ENCODE measurements around the gene KAZN.

The KAZN gene

DNA sequence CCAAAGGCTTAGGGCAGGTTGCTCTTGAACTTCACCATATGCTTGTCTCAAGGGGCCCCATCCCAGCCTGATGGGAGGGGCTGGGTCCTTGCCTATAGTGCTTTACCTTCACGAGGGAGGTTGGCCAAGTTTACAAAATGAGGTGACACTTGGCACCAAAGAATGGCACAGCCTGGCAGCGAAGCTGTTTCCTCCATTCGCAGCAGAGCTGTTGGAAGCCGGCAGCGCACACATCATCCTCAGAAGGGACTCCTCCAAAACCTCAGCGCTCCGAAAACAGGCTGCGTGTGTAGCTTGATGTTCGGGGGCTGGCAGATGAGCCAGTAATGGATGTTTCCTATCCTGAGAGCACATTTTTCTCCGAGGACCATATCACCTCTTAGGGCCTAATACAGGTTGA lies 116.8 kb downstream of the KAZN start:
- DNase-seq = no peak
- no peak for ATAC-seq

DNA sequence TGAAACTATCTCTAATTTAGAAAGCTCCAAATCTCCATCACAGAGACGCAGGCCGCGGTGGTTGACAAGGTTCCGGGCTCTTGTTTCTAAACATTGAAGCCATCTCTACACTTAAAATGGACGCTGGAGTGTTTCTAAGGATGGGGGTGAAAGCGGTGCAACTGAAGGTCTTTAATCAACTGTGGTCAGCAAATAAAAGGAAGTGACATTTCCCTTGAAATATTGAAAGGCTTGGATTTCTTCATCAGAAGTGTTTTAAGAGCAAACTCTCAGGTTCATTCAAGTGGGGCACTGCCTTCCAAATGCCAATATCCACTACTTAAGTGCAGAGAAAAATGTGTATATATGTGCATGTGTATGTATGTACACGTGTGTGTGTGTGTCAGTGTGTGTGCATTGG lies 117.3 kb downstream of the KAZN start:
- ATAC-seq (no peak), DNase-seq (no peak)

- no peak for ATAC-seq
- no peak for DNase-seq
These were observed 118.0 kb downstream of the KAZN start for GRCh38 chr1:14716474-14716873.

DNA sequence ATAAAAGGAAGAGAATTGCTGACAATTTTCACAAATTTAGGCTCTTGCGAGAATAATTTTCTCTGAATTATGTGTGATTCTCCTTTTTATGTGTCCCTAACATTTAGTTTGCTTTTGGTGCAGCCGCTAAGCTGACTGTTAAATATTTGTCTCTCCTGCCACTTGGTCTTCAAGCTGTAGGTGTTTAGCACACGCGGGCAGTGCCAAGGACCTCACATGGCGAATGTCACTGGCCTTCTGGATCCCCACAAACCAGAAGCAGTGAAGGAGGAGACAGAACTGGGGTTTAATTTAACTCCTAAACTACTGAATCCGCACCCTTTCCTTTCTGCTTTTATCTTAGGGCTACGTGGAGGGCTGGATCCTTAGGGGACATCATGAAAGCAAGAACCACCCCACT lies 120.0 kb downstream of the KAZN start:
- DNase-seq (no peak), ATAC-seq (no peak)

- DNase-seq = no peak
- no peak for ATAC-seq
These were observed 124.9 kb downstream of the KAZN start for GRCh38 chr1:14723401-14723800.

GRCh38 chr1:14724246-14724645 lies 125.8 kb downstream of the KAZN start:
- DNase-seq (no peak), ATAC-seq (no peak)

DNA sequence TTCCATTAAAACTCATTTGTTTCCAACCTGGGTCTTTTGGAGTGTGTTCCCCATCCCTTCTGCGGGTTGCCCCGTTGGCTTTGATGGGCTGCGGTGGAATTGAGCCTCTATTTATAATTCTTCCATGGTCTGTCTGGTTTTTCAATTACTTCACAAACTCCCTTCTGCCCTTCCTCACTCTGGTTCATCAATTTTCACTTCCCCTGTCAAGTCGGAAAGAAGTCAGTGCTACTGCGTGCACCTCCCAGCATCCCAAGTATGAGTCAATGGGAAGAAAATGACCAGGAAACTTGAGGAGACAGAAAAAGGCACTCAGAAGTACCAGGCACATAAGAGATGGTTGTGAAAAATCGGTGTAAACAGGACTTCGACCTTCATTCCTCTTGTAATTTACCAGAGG lies 126.2 kb downstream of the KAZN start:
- no peak for DNase-seq
- ATAC-seq = no peak

- no peak for ATAC-seq
- no peak for DNase-seq
These were observed 126.8 kb downstream of the KAZN start for GRCh38 chr1:14725238-14725637.

DNA sequence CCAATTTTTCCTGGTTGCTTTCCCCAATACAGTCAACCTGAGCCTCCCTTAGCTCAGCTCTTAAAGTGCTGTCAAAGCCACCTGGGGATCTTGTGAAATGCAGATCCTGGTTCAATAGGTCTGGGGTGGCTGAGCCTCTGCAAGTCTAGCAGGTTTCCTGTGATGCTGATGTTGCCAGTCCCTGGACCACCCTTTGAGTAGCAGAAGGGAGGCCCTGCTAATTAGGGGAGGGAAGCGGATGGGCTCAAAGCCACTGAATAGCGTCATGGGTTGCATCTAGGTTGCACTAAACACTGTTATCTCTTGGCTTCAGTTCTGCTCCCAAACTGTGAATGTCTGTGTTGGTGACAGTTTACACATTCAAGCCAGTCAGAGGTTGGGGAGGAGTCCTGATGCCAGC lies 127.2 kb downstream of the KAZN start:
- no peak for ATAC-seq
- no peak for DNase-seq

DNA sequence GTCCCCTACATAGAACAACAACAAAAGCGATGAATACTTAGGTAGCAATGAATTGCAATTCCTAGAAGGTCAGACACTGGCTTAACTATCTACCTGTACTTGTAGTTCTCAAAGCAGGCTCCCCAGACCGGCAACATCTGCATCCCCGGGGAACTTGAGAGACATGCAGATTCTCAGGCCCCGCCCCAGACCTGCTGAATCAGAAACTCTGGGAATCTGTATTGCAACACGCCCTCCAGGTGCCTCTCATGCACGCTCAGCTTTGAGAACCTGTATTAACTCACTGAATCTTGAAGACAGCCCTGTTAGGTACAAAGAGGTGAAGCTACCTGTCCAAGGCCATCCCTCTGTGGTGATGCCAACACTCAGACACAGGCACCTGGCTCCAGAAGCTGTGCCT lies 128.1 kb downstream of the KAZN start:
- no peak for DNase-seq
- ATAC-seq = no peak

GRCh38 chr1:14728516-14728915 lies 130.0 kb downstream of the KAZN start:
- DNase-seq (no peak), ATAC-seq (no peak)

- ATAC-seq = no peak
- no peak for DNase-seq
These were observed 134.2 kb downstream of the KAZN start for GRCh38 chr1:14732728-14733047.

- ATAC-seq = no peak
- DNase-seq = no peak
These were observed 134.7 kb downstream of the KAZN start for GRCh38 chr1:14733048-14733778.

GRCh38 chr1:14733779-14734140 lies 135.3 kb downstream of the KAZN start:
- ATAC-seq (no peak), DNase-seq (no peak)

GRCh38 chr1:14735841-14736240 lies 137.4 kb downstream of the KAZN start:
- ATAC-seq (no peak), DNase-seq (no peak)

DNA sequence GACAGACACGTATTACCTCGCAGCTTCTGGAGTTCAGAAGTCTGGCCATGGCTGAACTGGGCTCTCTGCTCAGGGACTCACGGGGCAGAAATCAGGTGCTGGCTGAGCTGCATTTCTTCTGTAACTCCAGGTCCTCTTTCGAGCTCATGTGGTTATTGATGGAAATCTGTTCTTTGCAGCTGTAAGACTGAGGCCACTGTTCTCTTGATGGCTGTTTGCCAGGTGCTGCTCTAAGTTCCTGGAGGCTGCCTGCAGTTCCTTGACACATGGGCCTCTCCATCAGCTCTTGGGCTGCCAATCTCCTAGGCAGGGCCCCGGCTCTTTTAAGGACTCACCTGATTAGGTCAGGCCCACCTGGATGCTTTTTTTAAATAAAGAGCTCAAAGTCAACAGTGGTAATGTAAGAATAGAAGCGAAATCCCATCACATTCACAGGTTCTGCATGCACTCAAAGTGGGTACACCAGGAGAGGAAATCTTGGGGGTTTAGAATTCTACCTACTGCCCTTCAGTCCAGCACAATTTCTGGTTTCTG lies 139.1 kb downstream of the KAZN start:
- no peak for DNase-seq
- ATAC-seq = no peak

DNA sequence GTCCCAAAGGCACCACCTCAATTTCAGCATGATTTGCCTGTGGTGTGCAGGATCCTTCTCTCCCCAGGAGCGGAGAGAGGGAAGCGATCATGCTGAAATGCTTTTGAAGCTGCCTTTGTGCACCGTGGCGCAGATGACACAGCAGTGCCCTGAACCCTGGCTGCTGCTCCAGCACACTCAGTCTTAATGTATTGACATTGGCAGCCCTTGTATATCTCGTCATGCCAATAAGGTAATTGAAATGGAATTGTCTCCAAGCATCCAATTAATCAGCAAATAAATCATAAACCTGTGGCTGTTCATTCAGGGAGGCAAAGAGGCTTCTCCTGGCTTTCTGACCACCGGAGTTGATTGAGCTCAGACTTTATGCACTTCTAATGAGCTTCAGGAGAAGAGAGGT lies 139.8 kb downstream of the KAZN start:
- no peak for DNase-seq

DNA sequence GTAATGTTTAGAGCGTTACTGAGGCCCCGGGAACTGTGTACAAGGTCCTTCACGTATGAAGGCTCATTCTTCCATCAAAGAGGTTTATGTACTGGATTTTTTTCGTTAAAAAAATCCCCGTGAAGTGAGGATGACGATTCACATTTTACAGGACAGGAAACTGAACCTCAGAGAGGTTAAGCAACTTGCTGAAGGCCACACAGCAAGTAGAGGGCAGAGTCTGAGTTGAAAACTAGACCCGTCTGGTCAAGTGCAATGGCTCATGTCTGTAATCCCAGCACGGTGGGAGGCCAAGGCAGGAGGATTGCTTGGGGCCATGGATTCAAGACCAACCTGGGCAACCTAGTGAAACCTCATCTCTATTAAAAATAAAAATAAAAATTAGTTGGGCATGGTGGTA lies 140.2 kb downstream of the KAZN start:
- ATAC-seq (no peak), DNase-seq (no peak)

More for the DNA sequence above, 139.8 kb downstream of the KAZN start:
- no peak for ATAC-seq

GRCh38 chr1:14739082-14739832 lies 140.8 kb downstream of the KAZN start:
- DNase-seq (no peak), ATAC-seq (no peak)

GRCh38 chr1:14740016-14740415 lies 141.5 kb downstream of the KAZN start:
- ATAC-seq = no peak

GRCh38 chr1:14741082-14741481 lies 142.6 kb downstream of the KAZN start:
- ATAC-seq (no peak), DNase-seq (no peak)

More at GRCh38 chr1:14740016-14740415, 141.5 kb downstream of the KAZN start:
- no peak for DNase-seq

GRCh38 chr1:14741532-14741931 lies 143.0 kb downstream of the KAZN start:
- ATAC-seq = no peak
- DNase-seq = no peak

DNA sequence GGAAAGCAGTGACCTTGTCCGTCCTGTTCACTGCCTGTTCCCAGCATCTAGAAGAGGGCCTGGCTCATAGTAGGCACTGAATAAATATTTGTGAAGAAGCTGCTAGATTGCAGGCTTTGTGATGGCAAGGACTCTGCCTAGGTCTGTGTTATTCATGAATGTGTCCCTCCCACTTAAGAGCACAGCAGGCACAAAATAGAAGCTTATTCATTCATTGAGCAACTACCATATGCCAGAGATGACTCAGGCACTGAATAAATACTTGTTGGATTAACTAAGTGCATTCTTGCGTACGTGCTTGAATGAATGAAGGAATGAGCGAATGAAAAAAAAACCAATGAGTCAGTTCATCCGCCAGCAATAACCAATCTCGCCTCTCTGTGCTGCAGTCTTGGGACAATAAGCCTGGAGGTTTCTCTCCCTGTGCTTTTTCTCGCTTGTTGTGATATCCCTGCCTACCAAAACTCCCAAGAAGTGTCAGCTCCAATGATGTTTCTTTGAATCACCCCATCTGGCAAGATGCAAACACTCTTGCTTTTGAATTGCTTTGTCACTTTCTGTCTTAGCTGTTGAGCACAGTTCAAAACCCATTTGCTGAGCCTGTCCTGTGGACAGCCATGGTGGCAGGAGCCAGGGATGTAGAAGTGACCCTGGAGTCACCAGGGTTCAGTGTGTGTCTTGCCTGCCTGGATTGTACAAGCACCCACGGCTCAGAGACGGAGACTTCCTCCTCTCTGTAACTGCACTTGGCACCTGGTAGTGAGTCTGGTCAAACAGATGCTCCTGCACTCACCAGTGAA lies 143.9 kb downstream of the KAZN start:
- ATAC-seq (no peak), DNase-seq (no peak)
